Mesangial cell (primary cell): ENCODE results near the gene DNAAF8. TPM values are rescaled to one million over a fixed set of nuclear protein-coding genes. Genes with fewer than 3 reads are reported as not detected.

ENCODE experiments used
- total RNA-seq: library from RNA; depleted of rRNA; stranded (reverse); fragments of >200 nt; gene quantifications from 2 replicates; pipeline ENCODE4 v1.2.3, GENCODE V29; 2015

Gene DNAAF8
- 0.63 and 0.81 TPM in 2 replicates for total RNA-seq

GRCh38 chr16:4734063-4734729, at the start of gene DNAAF8, which contains the start of gene ANKS3:
DNAAF8 (plus strand) TSS chr16:4734537; CDS start chr16:4736515, 1,978 bp downstream.
ANKS3 (minus strand) TSS chr16:4734271; CDS start chr16:4730149, 4,122 bp downstream.

GRCh38 chr16:4693296-4693955, 40.9 kb upstream of the DNAAF8 start, which contains the start of gene NUDT16L1:
NUDT16L1 (plus strand) TSS chr16:4693562; CDS start chr16:4693727, 165 bp downstream.

GRCh38 chr16:4766875-4767628, 32.7 kb downstream of the DNAAF8 start, which contains the start of gene ZNF500:
ZNF500 (minus strand) TSS chr16:4767162; CDS start chr16:4765978, 1,184 bp downstream.

GRCh38 chr16:4787627-4788482, 53.5 kb downstream of the DNAAF8 start, which contains the start of gene SEPTIN12:
SEPTIN12 (minus strand) TSS chr16:4788345; CDS start chr16:4787645, 700 bp downstream.

GRCh38 chr16:4795181-4795827, 61.0 kb downstream of the DNAAF8 start, which contains the start of gene SMIM22:
SMIM22 (plus strand) TSS chr16:4795369; CDS start chr16:4795735, 366 bp downstream.

Other genes starting within 250 kb of the DNAAF8 start
- 18.6 and 19.9 TPM in 2 replicates for gene CDIP1, start 195.8 kb upstream of the DNAAF8 start, total RNA-seq
- gene C16orf96, start 178.2 kb upstream of the DNAAF8 start, total RNA-seq, result under 0.01 and 0.13 TPM in 2 replicates
- 13.5 and 17.5 TPM in 2 replicates for gene UBALD1, start 119.6 kb upstream of the DNAAF8 start, total RNA-seq
- 52.8 and 60.6 TPM in 2 replicates for gene MGRN1, start 109.7 kb upstream of the DNAAF8 start, total RNA-seq
- 36.3 and 54.4 TPM in 2 replicates for gene NUDT16L1, start 41.0 kb upstream of the DNAAF8 start, total RNA-seq
- 18.6 and 27.8 TPM in 2 replicates for gene ANKS3, start 266 bp upstream of the DNAAF8 start, total RNA-seq
- 8.8 and 15.7 TPM in 2 replicates for gene ZNF500, start 32.6 kb downstream of the DNAAF8 start, total RNA-seq
- not detected in 2 replicates for gene SEPTIN12, start 53.8 kb downstream of the DNAAF8 start, total RNA-seq
- not detected in 2 replicates for gene SMIM22, start 60.8 kb downstream of the DNAAF8 start, total RNA-seq
- 25.9 and 45.0 TPM in 2 replicates for gene ROGDI, start 68.1 kb downstream of the DNAAF8 start, total RNA-seq
- 37.8 and 38.3 TPM in 2 replicates for gene GLYR1, start 112.8 kb downstream of the DNAAF8 start, total RNA-seq
- gene UBN1, start 112.9 kb downstream of the DNAAF8 start, total RNA-seq, result 26.9 and 30.3 TPM in 2 replicates
- gene PPL, start 202.6 kb downstream of the DNAAF8 start, total RNA-seq, result 2.0 and 23.8 TPM in 2 replicates
- gene SEC14L5, start 223.8 kb downstream of the DNAAF8 start, total RNA-seq, result under 0.01 and 0.13 TPM in 2 replicates